Ovary (tissue), 3 donors: ENCODE measurements around the gene IFIH1.

Experiments used
- POLR2A ChIP-seq: fragments of 450-650 bp; IDR thresholded peaks from one replicate; pipeline ENCODE4 v1.6.1; 2017; ENCODE audit warnings: antibody characterized with exemption, mild to moderate bottlenecking, moderate library complexity
- TF ChIP-seq, protein P1 (sequence below), 3 donors: fragments of 450-650 bp in 2 of 3; fragments of 200-600 bp in 1 of 3; IDR thresholded peaks; one replicate each; pipeline versions ENCODE4 v1.5.1 to v1.8.0; 2016 to 2022; ENCODE audit warnings: antibody characterized with exemption in 3 of 3, mild to moderate bottlenecking in 1 of 3
- donor health status: DM: no; HTN: no; CAD: no.

DNA sequence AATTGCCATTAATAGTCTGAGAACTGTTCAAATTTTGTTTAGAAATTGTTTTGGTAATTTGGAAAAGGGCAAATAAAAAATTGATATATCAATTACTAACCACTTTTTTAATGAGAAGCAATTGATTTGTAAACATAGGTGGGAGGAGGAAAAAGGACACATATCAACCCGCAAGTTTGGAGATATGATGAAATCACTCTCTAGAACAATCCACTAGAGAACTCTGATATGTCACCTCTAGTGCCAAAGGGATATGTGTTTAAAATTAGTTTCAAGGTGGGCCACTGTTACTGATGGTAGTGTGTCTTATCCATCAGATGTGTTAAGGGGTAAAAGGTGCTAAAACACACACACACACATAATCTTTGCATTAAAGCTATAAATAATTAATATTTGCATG, 16.6 kb downstream of the IFIH1 start:
- TF ChIP-seq, protein P1, sequence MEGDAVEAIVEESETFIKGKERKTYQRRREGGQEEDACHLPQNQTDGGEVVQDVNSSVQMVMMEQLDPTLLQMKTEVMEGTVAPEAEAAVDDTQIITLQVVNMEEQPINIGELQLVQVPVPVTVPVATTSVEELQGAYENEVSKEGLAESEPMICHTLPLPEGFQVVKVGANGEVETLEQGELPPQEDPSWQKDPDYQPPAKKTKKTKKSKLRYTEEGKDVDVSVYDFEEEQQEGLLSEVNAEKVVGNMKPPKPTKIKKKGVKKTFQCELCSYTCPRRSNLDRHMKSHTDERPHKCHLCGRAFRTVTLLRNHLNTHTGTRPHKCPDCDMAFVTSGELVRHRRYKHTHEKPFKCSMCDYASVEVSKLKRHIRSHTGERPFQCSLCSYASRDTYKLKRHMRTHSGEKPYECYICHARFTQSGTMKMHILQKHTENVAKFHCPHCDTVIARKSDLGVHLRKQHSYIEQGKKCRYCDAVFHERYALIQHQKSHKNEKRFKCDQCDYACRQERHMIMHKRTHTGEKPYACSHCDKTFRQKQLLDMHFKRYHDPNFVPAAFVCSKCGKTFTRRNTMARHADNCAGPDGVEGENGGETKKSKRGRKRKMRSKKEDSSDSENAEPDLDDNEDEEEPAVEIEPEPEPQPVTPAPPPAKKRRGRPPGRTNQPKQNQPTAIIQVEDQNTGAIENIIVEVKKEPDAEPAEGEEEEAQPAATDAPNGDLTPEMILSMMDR (IDR thresholded peaks at IDR 0.05): no peak
- TF ChIP-seq POLR2A: no peak
